Measurements from ENCODE around the gene CDC42BPA. TPM values are rescaled to one million over a fixed set of nuclear protein-coding genes. Genes with fewer than 3 reads are reported as not detected.
A peak's percentile ranks its signal among the peaks of the same experiment; 100 is the strongest.

CDC42BPA gene
- total and polyA plus RNA-seq, 8 donors = 6.2 to 198 (median 64.5) TPM

DNA sequence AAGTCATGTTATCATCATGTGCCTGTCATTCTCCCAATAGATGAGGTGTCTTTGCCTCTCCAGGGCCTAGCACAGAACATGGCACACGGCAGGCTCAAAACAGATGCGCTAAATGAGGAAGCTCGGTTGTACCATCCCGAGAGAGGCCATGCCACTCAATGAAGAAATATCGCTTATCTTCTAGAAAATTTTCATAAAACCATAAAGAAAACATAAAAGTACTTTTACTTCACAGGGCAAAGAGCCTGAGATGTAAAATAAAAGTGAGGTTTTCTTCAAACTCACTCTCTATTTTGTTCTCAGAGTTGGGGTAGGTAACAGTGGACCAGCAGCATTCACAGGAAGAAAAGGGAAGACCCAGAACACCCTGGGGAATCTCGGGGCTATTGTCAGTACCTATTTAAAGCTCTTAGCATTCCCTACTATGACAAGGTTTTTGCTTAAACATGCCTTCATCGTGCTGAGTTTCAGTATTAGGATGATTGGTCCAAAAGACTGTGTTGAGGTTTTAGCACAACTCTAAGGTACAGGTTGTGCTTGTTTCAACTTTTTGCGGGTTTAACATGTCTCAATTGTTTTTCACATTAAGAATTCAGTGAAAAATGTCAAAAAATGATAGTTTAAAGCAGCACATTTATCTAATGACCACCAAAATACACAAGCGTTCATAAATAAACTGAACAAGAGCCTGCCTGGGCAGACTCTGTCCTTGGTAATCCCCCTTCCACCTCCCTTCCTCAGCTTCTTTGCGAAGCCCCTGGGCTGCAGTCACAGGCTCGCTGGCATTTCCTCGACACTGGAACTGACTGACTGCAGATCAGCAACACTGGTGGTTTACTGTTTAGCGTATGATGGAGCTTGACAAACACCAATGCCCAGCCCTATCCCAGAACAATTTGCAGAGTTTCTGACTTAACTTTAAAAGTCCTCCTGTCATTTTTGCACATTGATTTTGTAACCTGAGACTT, 322.6 kb downstream of the CDC42BPA start:
- Histone ChIP-seq H3K36me3 (peaks cover 0 to 30% (median 16%) of the 10 kb centered on the region in 4 donors), H3K4me1 (peaks cover 1 to 26% (median 13%) of the 10 kb centered on the region in 4 donors), H3K4me3 (no peak overlapping the region), H3K27ac (no peak overlapping the region), H3K27me3 (no peaks in the 10 kb centered on the region), H3K9me3 (no peaks in the 10 kb centered on the region)
- DNase-seq = no peak
- TF ChIP-seq POLR2AphosphoS5 (IDR thresholded peaks at IDR 0.05) (no peak), POLR2A (IDR thresholded peaks at IDR 0.05) (no peak), CTCF (IDR thresholded peaks at IDR 0.05) (no peak), EP300 (IDR thresholded peaks at IDR 0.05) (no peak)
- WGBS, 5 donors = 78 to 87% (median 82%) methylated on average over 13 of the region's 13 CpGs
- intact Hi-C loops (cut with DNase I; ENCODE audit: low total_unique reads) = no loop called here

GRCh38 chr1:226994586-226995364, 323.5 kb downstream of the CDC42BPA start:
- no peaks in the 10 kb centered on the region for H3K9me3 ChIP-seq
- H3K4me1 ChIP-seq = peaks cover 10 to 34% (median 22%) of the 10 kb centered on the region in 4 donors
- H3K4me3 ChIP-seq = no peak overlapping the region
- peaks cover 0 to 30% (median 14%) of the 10 kb centered on the region in 4 donors for H3K36me3 ChIP-seq
- no peak for TF ChIP-seq POLR2A (IDR thresholded peaks at IDR 0.05)
- no peak for TF ChIP-seq EP300 (IDR thresholded peaks at IDR 0.05)
- TF ChIP-seq CTCF (IDR thresholded peaks at IDR 0.05) = no peak
- TF ChIP-seq POLR2AphosphoS5 (IDR thresholded peaks at IDR 0.05) = no peak
- peak in 1 of 2 donors; percentile 10 for DNase-seq
- H3K27me3 ChIP-seq = no peaks in the 10 kb centered on the region
- WGBS, 5 donors = 83 to 91% (median 89%) methylated on average over 14 to 18 of the region's 18 CpGs
- intact Hi-C loops (cut with DNase I; ENCODE audit: low total_unique reads) = no loop called here
- H3K27ac ChIP-seq = peak overlapping the region in 2 of 5 donors; percentile 39 to 52

DNA sequence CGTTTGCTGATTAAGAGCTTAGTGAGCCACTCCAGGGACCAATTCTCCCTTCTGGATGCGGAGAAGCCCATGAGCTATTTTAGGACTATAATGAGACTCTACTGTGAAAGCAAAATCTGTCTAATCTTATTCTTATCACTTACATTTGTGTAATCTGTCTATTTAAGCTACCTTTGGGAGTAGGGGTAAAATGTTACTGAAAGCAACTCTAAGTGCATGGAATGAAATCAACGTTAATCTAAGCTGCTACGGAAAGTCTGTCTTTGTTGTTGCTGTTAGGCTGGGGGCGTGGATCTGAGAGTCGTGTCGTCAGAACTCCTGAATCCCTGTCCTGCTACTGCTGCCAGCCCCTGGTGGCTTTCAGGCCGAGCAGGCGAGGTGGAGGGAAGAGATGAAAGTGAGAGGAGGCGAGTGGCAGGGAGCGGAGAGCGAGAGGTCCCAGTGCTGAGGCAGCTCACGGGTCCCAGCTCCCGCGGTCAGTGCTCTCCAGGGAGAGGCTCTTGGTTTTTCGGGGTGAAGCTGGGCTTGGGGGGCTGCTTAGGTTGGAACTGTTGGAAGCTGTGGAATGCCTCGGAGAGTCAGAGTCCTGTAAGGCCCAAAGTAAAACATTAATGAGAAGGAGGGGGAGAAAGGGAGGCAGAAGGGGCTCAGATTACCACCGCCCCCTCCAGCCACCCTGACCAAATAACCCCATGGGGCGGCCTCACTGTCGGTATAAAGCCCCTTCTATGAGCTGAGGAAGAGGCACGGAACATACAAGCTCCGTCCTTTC, 324.3 kb downstream of the CDC42BPA start:
- intact Hi-C loops (cut with DNase I; ENCODE audit: low total_unique reads) = no loop called here
- Histone ChIP-seq H3K9me3 (no peaks in the 10 kb centered on the region), H3K36me3 (peaks cover 0 to 30% (median 14%) of the 10 kb centered on the region in 4 donors), H3K27me3 (no peaks in the 10 kb centered on the region), H3K27ac (peak overlapping the region in 2 of 5 donors; percentile 39 to 52), H3K4me3 (no peak overlapping the region), H3K4me1 (peaks cover 18 to 42% (median 30%) of the 10 kb centered on the region in 4 donors)
- 49 to 69% (median 56%) methylated on average over 22 of the region's 22 CpGs for WGBS, 5 donors
- peak in 1 of 2 donors; percentile 63 for DNase-seq
- TF ChIP-seq EP300 (IDR thresholded peaks at IDR 0.05) (no peak), CTCF (IDR thresholded peaks at IDR 0.05) (no peak), POLR2AphosphoS5 (IDR thresholded peaks at IDR 0.05) (no peak)

Data from stomach (tissue), 9 donors.